Caco-2 (cell line): ENCODE data around the gene SRM. TPM values are rescaled to one million over a fixed set of nuclear protein-coding genes. Genes with fewer than 3 reads are reported as not detected.

Experiments used
- BruUV-seq: library from RNA; stranded (reverse); fragments of 400-500 nt; replicated peaks from 2 replicates; lab custom pipeline; 2021; lab: Mats Ljungman, UMichigan
- CTCF ChIA-PET: fragments of 300-600 bp; sonication (Branson Sonifier 250); formaldehyde crosslinking; loops from one replicate; lab custom pipeline; 2022; ENCODE audit warnings: antibody characterized with exemption; lab: Charles Lee
- POLR2A ChIA-PET: fragments of 300-600 bp; sonication (Branson Sonifier 250); formaldehyde crosslinking; loops from one replicate; lab custom pipeline; 2022; ENCODE audit warnings: antibody characterized with exemption; lab: Charles Lee
- DNase-seq, 2 experiments: peaks; one replicate each; pipeline versions ENCODE4 v3.0.0 to v3.0.0-alpha.2; 2020 to 2022
- H3K27me3 ChIP-seq: replicated peaks from 2 replicates; pipeline ENCODE4 v1.6.0; 2011; ENCODE audit warnings: low read length; ENCODE audit not compliant: control insufficient read depth, insufficient read depth
- H3K36me3 ChIP-seq: 2 replicates; pipeline ENCODE4 v1.5.1; 2011; ENCODE audit warnings: low read length; ENCODE audit not compliant: control insufficient read depth, insufficient read depth
- H3K4me1 ChIP-seq: fragments of 250-450 bp; sonication (Bioruptor Pico); 2 replicates; pipeline ENCODE4 v1.5.1; 2020; ENCODE audit warnings: mild to moderate bottlenecking
- H3K4me3 ChIP-seq: 2 replicates; pipeline ENCODE4 v1.5.1; 2011; ENCODE audit warnings: low read depth, mild to moderate bottlenecking, control low read depth, low read length
- H3K9me3 ChIP-seq: fragments of 250-450 bp; sonication (Bioruptor Pico); 2 replicates; pipeline ENCODE4 v1.5.1; 2020; ENCODE audit warnings: mild to moderate bottlenecking, moderate library complexity
- H3K27ac Mint-ChIP-seq: one replicate; pipeline ENCODE4 v1.8.0; 2022; ENCODE audit warnings: mixed read lengths; ENCODE audit not compliant: unreplicated experiment
- H3K27me3 Mint-ChIP-seq: one replicate; pipeline ENCODE4 v1.8.0; 2022; ENCODE audit warnings: mixed read lengths; ENCODE audit not compliant: insufficient read depth, unreplicated experiment
- H3K36me3 Mint-ChIP-seq: one replicate; pipeline ENCODE4 v1.8.0; 2022; ENCODE audit warnings: mild to moderate bottlenecking, mixed read lengths; ENCODE audit not compliant: insufficient read depth, unreplicated experiment
- H3K4me1 Mint-ChIP-seq: one replicate; pipeline ENCODE4 v1.8.0; 2022; ENCODE audit warnings: low read depth, mixed read lengths; ENCODE audit not compliant: unreplicated experiment
- H3K4me3 Mint-ChIP-seq: one replicate; pipeline ENCODE4 v1.8.0; 2022; ENCODE audit warnings: mild to moderate bottlenecking, moderate library complexity, mixed read lengths; ENCODE audit not compliant: unreplicated experiment
- H3K9me3 Mint-ChIP-seq: one replicate; pipeline ENCODE4 v1.8.0; 2022; ENCODE audit warnings: mixed read lengths; ENCODE audit not compliant: unreplicated experiment
- CTCF ChIP-seq, 2 experiments: fragments of 200-600 bp in 1 of 2; IDR thresholded peaks; 1 replicate in 1 of 2; 2 replicates in 1 of 2; pipeline versions ENCODE4 v1.5.1 to v1.8.0; 2011 to 2022; ENCODE audit warnings: antibody characterized with exemption in 1 of 2, control low read depth in 1 of 2, inconsistent platforms in 1 of 2, low read depth in 1 of 2, low read length in 1 of 2, mild to moderate bottlenecking in 1 of 2, moderate library complexity in 1 of 2; ENCODE audit not compliant: insufficient read depth in 1 of 2, severe bottlenecking in 1 of 2, unreplicated experiment in 1 of 2
- intact Hi-C: fragments of 100-400 bp; cut with micrococcal nuclease; formaldehyde crosslinking; loops from one replicate; pipeline ENCODE4 v1.10.0; 2022; ENCODE audit not compliant: unreplicated experiment
- total RNA-seq: library from RNA; stranded (reverse); gene quantifications from 2 replicates; pipeline ENCODE4 v1.2.3, GENCODE V29; 2022

SRM gene
- total RNA-seq, 1 experiment from 2014 or later, result 125 TPM

- Mint-ChIP-seq H3K4me1 (no peaks in the 10 kb centered on the region), H3K27me3 (no peaks in the 10 kb centered on the region), H3K4me3 (no peak within 1 kb of the TSS), H3K9me3 (no peaks in the 10 kb centered on the region), H3K36me3 (peaks cover 7% of the 10 kb centered on the region), H3K27ac (no peak within 1 kb of the TSS)
- no peaks in the 10 kb centered on the region for H3K27me3 ChIP-seq
- H3K9me3 ChIP-seq, result no peaks in the 10 kb centered on the region
- intact Hi-C loops, result no loop called here
- no peak within 1 kb of the TSS for H3K4me3 ChIP-seq
- no peaks in the 10 kb centered on the region for H3K4me1 ChIP-seq
- no peak for DNase-seq
- no peak for TF ChIP-seq CTCF (IDR thresholded peaks at IDR 0.05; ENCODE audit: insufficient read depth in 1 of 2, low read depth in 1 of 2, low read length in 1 of 2, severe bottlenecking in 1 of 2, unreplicated experiment in 1 of 2)
- no peaks in the 10 kb centered on the region for H3K36me3 ChIP-seq
- POLR2A ChIA-PET, result no interaction called here
- CTCF ChIA-PET, result no interaction called here
- BruUV-seq, result no TSS peak
Measured at GRCh38 chr1:11046625-11047365, 13.0 kb downstream of the SRM start, which contains the start of gene MASP2. Gene MASP2, minus strand, starts transcription at chr1:11047239. Its CDS starts 32 bp downstream, at chr1:11047207.

DNA sequence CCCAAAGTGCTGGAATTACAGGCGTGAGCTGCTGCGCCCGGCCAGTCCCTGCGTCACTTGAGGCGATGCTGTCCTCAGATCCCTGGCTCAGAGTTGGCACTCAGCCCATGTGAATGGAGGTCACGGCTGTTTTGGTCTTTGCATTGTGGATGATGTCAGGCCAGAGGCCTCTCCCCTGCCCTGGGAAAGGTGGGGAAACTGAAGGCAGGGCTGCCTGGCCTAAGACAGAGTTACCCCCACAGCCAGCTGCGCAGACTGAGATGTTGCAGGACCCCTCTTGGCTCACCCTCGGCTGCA is 13.6 kb downstream of the SRM start:
- Histone ChIP-seq H3K36me3 (no peaks in the 10 kb centered on the region), H3K9me3 (no peaks in the 10 kb centered on the region), H3K4me3 (no peak overlapping the region), H3K4me1 (no peaks in the 10 kb centered on the region), H3K27me3 (no peaks in the 10 kb centered on the region)
- no peak overlapping the region for H3K27ac Mint-ChIP-seq
- no TSS peak for BruUV-seq
- no peaks in the 10 kb centered on the region for H3K9me3 Mint-ChIP-seq
- CTCF ChIA-PET, result no interaction called here
- no peaks in the 10 kb centered on the region for H3K4me1 Mint-ChIP-seq
- no peaks in the 10 kb centered on the region for H3K27me3 Mint-ChIP-seq
- DNase-seq, result no peak
- intact Hi-C loops, result no loop called here
- no peak overlapping the region for H3K4me3 Mint-ChIP-seq
- H3K36me3 Mint-ChIP-seq, result peaks cover 4% of the 10 kb centered on the region
- TF ChIP-seq CTCF (IDR thresholded peaks at IDR 0.05; ENCODE audit: insufficient read depth in 1 of 2, low read depth in 1 of 2, low read length in 1 of 2, severe bottlenecking in 1 of 2, unreplicated experiment in 1 of 2), result no peak
- POLR2A ChIA-PET, result no interaction called here

DNA sequence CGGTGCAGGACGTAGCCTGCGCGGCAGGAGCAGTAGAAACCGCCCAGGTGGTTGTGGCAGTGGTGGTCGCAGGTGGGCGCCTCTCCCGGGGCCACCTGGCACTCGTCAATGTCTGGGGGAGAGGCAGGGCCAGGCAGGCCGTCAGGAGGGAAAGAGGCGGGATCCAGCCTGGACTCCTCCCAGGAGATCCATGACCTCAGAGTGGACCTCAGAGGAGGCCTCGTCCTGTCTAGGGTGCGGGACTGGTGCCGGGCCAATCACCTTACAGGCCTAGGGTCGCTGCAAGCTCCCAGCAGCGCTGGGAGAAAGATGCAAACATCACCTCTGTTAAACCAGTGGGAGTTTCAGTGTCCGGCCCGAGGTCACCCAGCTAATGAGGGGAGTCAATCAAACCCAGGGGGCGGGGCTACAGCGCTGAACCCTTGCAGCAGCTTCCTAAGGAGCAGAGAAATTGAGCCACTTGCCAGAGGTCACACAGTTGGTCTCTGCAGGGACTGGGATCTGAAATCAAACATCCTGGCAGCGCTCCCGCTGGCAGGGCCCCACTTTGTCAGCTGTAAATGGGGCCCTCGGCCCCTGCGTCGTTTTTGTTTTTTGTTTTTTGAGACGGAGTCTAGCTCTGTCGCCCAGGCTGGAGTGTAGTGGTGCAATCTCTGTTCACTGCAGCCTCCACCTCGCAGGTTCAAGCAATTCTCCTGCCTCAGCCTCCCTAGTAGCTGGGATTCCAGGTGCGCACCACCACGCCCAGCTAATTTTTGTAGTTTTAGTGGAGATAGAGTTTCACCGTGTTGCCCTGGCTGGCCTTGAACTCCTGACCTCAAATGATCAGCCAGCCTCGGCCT is 14.2 kb downstream of the SRM start:
- Histone ChIP-seq H3K36me3 (no peaks in the 10 kb centered on the region), H3K4me1 (no peaks in the 10 kb centered on the region), H3K9me3 (no peaks in the 10 kb centered on the region), H3K4me3 (no peak overlapping the region), H3K27me3 (no peaks in the 10 kb centered on the region)
- H3K9me3 Mint-ChIP-seq, result no peaks in the 10 kb centered on the region
- H3K4me3 Mint-ChIP-seq, result no peak overlapping the region
- DNase-seq, result peak in 1 of 2 experiments; percentile 31
- intact Hi-C loops, result no loop called here
- CTCF ChIA-PET, result interaction anchor here (0.6 to 0.8 kb wide), 2 partner anchors 8 to 53 kb away, joined by 3 read pairs; no protein-coding TSS in a partner anchor
- no TSS peak for BruUV-seq
- H3K36me3 Mint-ChIP-seq, result no peaks in the 10 kb centered on the region
- POLR2A ChIA-PET, result no interaction called here
- no peaks in the 10 kb centered on the region for H3K4me1 Mint-ChIP-seq
- H3K27me3 Mint-ChIP-seq, result no peaks in the 10 kb centered on the region
- TF ChIP-seq CTCF (IDR thresholded peaks at IDR 0.05; ENCODE audit: insufficient read depth in 1 of 2, low read depth in 1 of 2, low read length in 1 of 2, severe bottlenecking in 1 of 2, unreplicated experiment in 1 of 2), result no peak
- no peak overlapping the region for H3K27ac Mint-ChIP-seq
